HUDEP-2 (cell line): ENCODE measurements around the gene NUB1.

ENCODE experiments used
- DNase-seq, 76 experiments: peaks; one replicate each; lab custom pipeline; 2025; ENCODE audit not compliant: unreplicated experiment in 76 of 76; lab: John Stamatoyannopoulos, UW

The NUB1 gene

GRCh38 chr7:151312831-151313809, 28.5 kb upstream of the NUB1 start:
- DNase-seq = no peak

- DNase-seq = peak in 48 of 76 experiments; percentile 4 to 66 (median 32)
These were observed 27.8 kb upstream of the NUB1 start for GRCh38 chr7:151313857-151314256.

GRCh38 chr7:151314401-151314800, 27.2 kb upstream of the NUB1 start:
- DNase-seq = no peak

GRCh38 chr7:151315038-151315655, 26.5 kb upstream of the NUB1 start:
- DNase-seq = peak in 58 of 76 experiments; percentile 6 to 77 (median 41)

GRCh38 chr7:151316896-151317295, 24.7 kb upstream of the NUB1 start:
- no peak for DNase-seq

- no peak for DNase-seq
These were observed 23.7 kb upstream of the NUB1 start for GRCh38 chr7:151317936-151318335.

DNA sequence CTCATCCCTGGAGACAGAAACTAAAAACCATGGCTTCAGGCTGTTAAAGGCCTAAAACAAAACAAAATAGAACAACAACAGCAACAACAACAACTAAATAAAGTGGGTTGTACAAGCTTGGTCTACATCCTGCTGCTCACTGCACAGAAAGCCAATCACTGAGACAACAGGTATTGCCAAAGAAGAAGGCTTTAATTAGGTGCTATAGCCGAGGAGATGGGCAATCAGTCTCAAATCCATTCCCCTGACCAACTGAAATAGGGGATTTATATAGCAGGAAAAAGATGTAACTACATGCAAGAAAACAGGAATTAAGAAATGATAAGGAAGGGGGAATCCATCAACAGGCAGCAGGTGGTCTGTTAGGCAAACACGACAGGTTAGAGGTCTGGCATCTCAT, 22.4 kb upstream of the NUB1 start:
- DNase-seq = no peak

- DNase-seq = no peak
These were observed 21.3 kb upstream of the NUB1 start for GRCh38 chr7:151320263-151320845.

DNA sequence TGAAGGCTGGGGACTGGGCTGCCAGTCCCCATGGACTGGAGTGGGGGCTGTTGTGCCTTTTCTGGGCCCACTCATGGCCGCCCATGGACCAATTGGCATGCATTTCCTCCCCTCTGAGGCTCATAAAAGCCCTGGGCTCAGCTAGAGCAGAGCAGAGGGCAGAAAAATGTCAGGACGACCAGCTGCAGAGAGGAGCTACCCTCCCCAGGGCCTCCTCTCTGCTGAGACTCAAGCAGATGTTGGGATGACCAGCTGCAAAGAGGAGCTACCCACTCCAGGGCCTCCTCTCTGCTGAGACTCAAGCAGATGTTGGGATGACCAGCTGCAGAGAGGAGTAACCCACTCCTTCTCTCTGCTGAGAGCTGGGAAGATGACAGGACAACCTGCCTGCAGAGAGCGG, 20.3 kb upstream of the NUB1 start:
- DNase-seq = no peak

DNA sequence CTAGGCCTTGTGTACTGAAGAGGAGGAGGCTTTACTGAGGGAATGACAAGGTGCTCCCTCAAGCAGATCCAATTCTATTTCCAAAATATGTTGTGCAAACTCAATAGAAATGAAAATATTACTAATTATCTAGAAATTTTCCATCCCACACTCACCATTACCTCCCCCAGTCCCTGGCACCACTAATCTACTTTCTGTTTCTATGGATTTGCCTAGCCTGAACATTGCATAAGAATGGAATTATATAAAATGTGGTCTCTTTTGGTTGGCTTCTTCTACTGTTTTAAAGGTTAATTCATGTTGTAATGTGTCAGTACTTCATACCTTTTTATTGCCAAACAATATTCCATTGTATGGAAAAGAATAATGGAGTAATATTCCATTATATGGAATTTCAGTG, 18.7 kb upstream of the NUB1 start:
- DNase-seq = no peak

- DNase-seq = no peak
These were observed 14.6 kb upstream of the NUB1 start for GRCh38 chr7:151327022-151327421.

- no peak for DNase-seq
These were observed 14.0 kb upstream of the NUB1 start for GRCh38 chr7:151327659-151328058.

DNA sequence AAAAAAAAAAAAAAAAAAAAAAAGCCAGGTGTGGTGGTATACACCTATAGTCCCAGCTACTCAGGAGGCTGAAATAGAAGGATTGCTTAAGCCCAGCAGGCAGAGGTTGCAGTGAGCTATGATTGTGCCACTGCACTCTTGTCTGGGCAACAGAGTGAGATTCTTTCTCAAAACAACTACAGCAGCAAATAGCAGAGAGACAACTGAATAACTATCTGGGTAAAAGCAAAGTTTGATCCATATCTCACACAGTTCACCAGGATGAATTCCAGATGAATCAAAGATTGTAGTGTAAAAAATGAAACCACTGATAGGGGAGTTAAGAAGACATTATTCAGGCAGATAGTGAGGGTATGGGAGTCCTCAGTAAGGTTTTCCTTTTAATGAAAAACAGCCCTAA, 11.4 kb upstream of the NUB1 start:
- DNase-seq = no peak

GRCh38 chr7:151330661-151331060, 11.0 kb upstream of the NUB1 start:
- DNase-seq = no peak

- no peak for DNase-seq
These were observed 7.0 kb upstream of the NUB1 start for GRCh38 chr7:151334628-151335027.

DNA sequence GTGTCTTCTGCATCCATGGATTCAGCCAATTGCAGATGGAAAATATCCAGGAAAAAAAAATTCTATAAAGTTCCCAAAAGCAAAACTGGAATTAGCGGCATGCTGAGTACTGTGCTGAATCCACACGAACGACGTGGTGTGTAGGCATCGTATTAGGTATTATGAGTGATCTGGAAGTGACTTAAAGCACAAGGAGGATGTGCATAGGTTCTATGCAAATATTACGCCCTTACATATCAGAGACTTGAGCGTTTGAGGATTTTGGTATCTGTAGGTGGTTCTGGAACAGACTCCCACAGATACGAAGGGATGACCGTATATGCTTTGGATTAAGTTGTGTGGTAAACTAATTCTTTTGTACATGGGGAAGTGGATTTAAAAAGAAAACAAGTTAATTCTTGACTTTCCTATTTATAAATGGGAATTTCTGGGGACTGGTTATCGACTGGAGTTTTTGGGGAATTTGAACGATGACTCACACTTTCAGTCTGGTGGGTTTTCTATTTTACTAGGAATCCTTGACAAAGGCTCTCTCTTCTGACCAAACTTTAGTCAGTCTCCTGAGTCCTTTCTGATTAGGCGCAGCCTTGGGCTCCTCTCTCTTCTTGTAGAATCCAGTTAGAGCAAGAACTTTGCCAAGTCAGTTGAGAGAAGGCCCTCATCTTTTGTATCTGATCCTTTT, 5.4 kb upstream of the NUB1 start:
- no peak for DNase-seq

GRCh38 chr7:151337346-151337745, 4.3 kb upstream of the NUB1 start:
- no peak for DNase-seq

- DNase-seq = no peak
These were observed 2.8 kb upstream of the NUB1 start for GRCh38 chr7:151338809-151339208.

DNA sequence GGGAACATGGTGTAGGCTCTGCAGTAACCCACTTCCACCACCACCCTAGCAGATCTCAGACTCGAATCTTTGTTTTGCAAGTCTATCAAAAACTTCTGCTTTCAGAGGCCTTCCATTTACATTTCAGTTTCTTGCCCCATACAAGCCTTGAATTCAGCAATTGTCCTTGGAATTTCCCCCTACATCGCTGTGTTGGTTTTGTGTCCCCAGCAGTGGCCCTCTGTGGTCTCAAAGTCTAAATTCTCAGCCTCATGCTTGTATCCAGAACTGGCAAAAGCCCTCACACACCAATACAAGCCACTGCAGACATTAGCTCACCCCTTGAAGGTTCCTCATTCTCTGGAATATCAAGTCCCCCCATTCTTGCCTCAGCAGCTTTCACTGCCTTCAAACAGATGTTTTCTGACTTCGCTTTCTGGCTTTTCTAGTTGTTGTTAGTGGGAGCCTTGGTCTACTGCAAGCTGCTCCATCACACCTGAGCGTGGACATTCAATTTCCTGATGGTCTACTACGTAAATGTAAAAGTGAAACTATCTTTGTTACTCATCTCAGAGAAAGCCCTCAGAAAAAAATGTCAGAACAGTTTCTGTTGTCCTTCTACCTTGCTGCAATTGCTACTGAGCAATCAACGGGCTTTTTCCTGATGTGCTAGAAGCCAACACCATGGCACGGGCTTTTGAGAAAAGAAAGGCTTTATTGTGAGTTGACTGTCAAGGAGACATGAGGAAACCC, 1.8 kb upstream of the NUB1 start:
- DNase-seq = no peak

DNA sequence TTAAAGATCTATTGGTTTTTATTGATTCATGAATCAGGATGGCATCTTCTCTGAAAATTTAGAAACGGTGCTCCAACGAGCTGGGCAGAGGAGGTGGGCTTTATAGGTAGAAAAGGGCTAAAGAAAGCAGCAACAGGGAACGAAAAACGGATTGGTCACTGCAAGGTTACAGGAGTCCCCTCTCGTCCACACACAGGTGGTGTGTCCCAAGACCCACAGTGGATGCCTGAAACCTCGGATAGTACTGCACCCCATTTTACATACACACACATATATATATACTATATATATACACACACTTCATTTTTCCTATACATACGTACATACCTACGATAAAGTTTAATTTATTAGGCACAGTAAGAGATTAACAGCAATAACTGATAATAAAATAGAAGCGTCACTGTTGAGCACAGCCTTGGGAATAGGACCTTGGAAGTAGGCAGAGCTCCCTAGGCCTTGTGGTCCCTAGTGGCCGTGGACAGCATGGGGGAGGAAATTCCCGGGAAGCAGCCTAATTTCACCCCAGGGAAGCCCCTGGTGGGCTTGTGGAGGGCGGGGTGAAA, 737 bp upstream of the NUB1 start:
- no peak for DNase-seq
